H1 (cell line): ENCODE results near the gene ICA1. TPM values are rescaled to one million over a fixed set of nuclear protein-coding genes. Genes with fewer than 3 reads are reported as not detected.

Experiments used
- CTCF ChIA-PET: fragments of 300-600 bp; sonication (Branson Sonifier 250); formaldehyde crosslinking; loops from one replicate; lab custom pipeline; 2021; ENCODE audit not compliant: partially characterized antibody; lab: Charles Lee
- POLR2A ChIA-PET: fragments of 300-600 bp; sonication (Branson Sonifier 250); formaldehyde crosslinking; loops from one replicate; lab custom pipeline; 2021; ENCODE audit warnings: inconsistent platforms; ENCODE audit not compliant: partially characterized antibody; lab: Charles Lee
- DNase-seq, 2 experiments: peaks; one replicate each; pipeline versions ENCODE4 v3.0.0 to v3.0.0-alpha.2; 2010 to 2022; ENCODE audit warnings: low spot score in 2 of 2, low read depth in 1 of 2, mixed read lengths in 1 of 2
- FAIRE-seq: peaks from 2 replicates; lab custom pipeline; 2011; peaks lifted over from hg19 to GRCh38; lab: Jason Lieb, UNC
- H2AFZ ChIP-seq: 2 replicates; pipeline ENCODE4 v1.8.1; 2012; ENCODE audit warnings: low read length, inconsistent platforms
- H2AK5ac ChIP-seq: 2 replicates; pipeline ENCODE4 v1.6.1; 2013; ENCODE audit warnings: low read depth, low read length
- H2BK120ac ChIP-seq: replicated peaks from 2 replicates; pipeline ENCODE3; 2013; ENCODE audit warnings: low read depth, low read length, inconsistent platforms
- H2BK12ac ChIP-seq: 2 replicates; pipeline ENCODE4 v1.6.1; 2013; ENCODE audit warnings: low read depth, low read length
- H2BK15ac ChIP-seq: 2 replicates; pipeline ENCODE4 v1.6.1; 2013; ENCODE audit warnings: low read length
- H2BK20ac ChIP-seq: 2 replicates; pipeline ENCODE4 v1.6.1; 2013; ENCODE audit warnings: low read length
- H2BK5ac ChIP-seq: 2 replicates; pipeline ENCODE4 v1.6.1; 2013; ENCODE audit warnings: low read depth, low read length
- H3K14ac ChIP-seq: 2 replicates; pipeline ENCODE4 v1.6.1; 2013; ENCODE audit warnings: inconsistent platforms; ENCODE audit not compliant: insufficient read length
- H3K18ac ChIP-seq: 2 replicates; pipeline ENCODE4 v1.6.1; 2013; ENCODE audit warnings: low read length; ENCODE audit errors: extremely low read depth
- H3K23ac ChIP-seq: 2 replicates; pipeline ENCODE4 v1.6.1; 2013; ENCODE audit warnings: inconsistent platforms; ENCODE audit not compliant: insufficient read length
- H3K23me2 ChIP-seq: 2 replicates; pipeline ENCODE4 v1.6.1; 2013; ENCODE audit warnings: low read depth, low read length
- H3K27ac ChIP-seq: 2 replicates; pipeline ENCODE4 v1.6.1; 2011; ENCODE audit warnings: low read depth, low read length, inconsistent platforms
- H3K27me3 ChIP-seq, 4 experiments: replicated peaks in 1 of 4; 1 replicate in 1 of 4; 2 replicates in 3 of 4; pipeline versions ENCODE4 v1.6.1 to v1.8.1; 2011 to 2013; ENCODE audit warnings: low read length in 3 of 4, mild to moderate bottlenecking in 3 of 4, inconsistent platforms in 2 of 4, mixed read lengths in 2 of 4, moderate library complexity in 1 of 4; ENCODE audit not compliant: control insufficient read depth in 3 of 4, insufficient read depth in 3 of 4; ENCODE audit errors: extremely low read depth in 1 of 4
- H3K36me3 ChIP-seq, 4 experiments: 2 replicates each; pipeline versions ENCODE4 v1.6.1 to v1.8.1; 2011 to 2013; ENCODE audit warnings: mild to moderate bottlenecking in 4 of 4, low read length in 3 of 4, moderate library complexity in 2 of 4, control low read depth in 1 of 4, inconsistent platforms in 1 of 4; ENCODE audit not compliant: insufficient read depth in 4 of 4, control insufficient read depth in 2 of 4
- H3K4ac ChIP-seq: replicated peaks from 2 replicates; pipeline ENCODE3; 2013; ENCODE audit warnings: low read length, low read depth, mixed read lengths, inconsistent platforms; ENCODE audit not compliant: insufficient read length
- H3K4me1 ChIP-seq, 4 experiments: replicated peaks in 1 of 4; 1 replicate in 1 of 4; 2 replicates in 3 of 4; pipeline versions ENCODE4 v1.6.1 to v1.8.1; 2011 to 2013; ENCODE audit warnings: low read length in 3 of 4, inconsistent platforms in 2 of 4, mixed read lengths in 1 of 4; ENCODE audit not compliant: insufficient read depth in 4 of 4, control insufficient read depth in 3 of 4
- H3K4me2 ChIP-seq, 2 experiments: 2 replicates each; pipeline versions ENCODE4 v1.6.1 to v1.8.1; 2011 to 2013; ENCODE audit warnings: low read depth in 2 of 2, low read length in 2 of 2, control low read depth in 1 of 2, inconsistent platforms in 1 of 2, mild to moderate bottlenecking in 1 of 2; ENCODE audit not compliant: insufficient read depth in 1 of 2
- H3K4me3 ChIP-seq, 4 experiments: fragments of 200-600, 300-600 bp in 1 of 4; sonication (generic), shearing (Covaris generic), sonication (Bioruptor Twin) in 1 of 4; 2 replicates each; pipeline versions ENCODE4 v1.5.1 to v1.8.1; 2011 to 2016; ENCODE audit warnings: low read length in 4 of 4, low read depth in 3 of 4, control low read depth in 2 of 4, inconsistent platforms in 2 of 4, mild to moderate bottlenecking in 2 of 4, mixed read lengths in 1 of 4, moderate library complexity in 1 of 4; ENCODE audit not compliant: insufficient read depth in 2 of 4; ENCODE audit errors: extremely low read depth in 1 of 4
- H3K56ac ChIP-seq: replicated peaks from 2 replicates; pipeline ENCODE3; 2013; ENCODE audit warnings: low read depth, mild to moderate bottlenecking, mixed read lengths, low read length, inconsistent platforms; ENCODE audit not compliant: insufficient read length
- H3K79me1 ChIP-seq: 2 replicates; pipeline ENCODE4 v1.6.1; 2013; ENCODE audit warnings: low read depth, low read length, control low read depth
- H3K79me2 ChIP-seq, 2 experiments: 2 replicates each; pipeline versions ENCODE4 v1.6.1 to v1.8.1; 2012 to 2013; ENCODE audit warnings: low read length in 2 of 2, mild to moderate bottlenecking in 2 of 2, inconsistent platforms in 1 of 2; ENCODE audit not compliant: insufficient read depth in 2 of 2, control insufficient read depth in 1 of 2
- H3K9ac ChIP-seq, 4 experiments: replicated peaks in 1 of 4; 1 replicate in 1 of 4; 2 replicates in 3 of 4; pipeline versions ENCODE4 v1.6.1 to v1.8.1; 2011 to 2013; ENCODE audit warnings: low read depth in 3 of 4, low read length in 3 of 4, control low read depth in 2 of 4, mild to moderate bottlenecking in 2 of 4, moderate library complexity in 2 of 4, inconsistent platforms in 1 of 4; ENCODE audit errors: extremely low read depth in 1 of 4
- H3K9me3 ChIP-seq, 2 experiments: 2 replicates each; pipeline versions ENCODE4 v1.6.1 to v1.8.1; 2012 to 2013; ENCODE audit warnings: mild to moderate bottlenecking in 2 of 2, moderate library complexity in 2 of 2, control low read depth in 1 of 2, inconsistent platforms in 1 of 2, low read depth in 1 of 2, low read length in 1 of 2, mixed read lengths in 1 of 2; ENCODE audit not compliant: insufficient read depth in 2 of 2
- H4K20me1 ChIP-seq, 2 experiments: replicated peaks in 1 of 2; 2 replicates each; pipeline versions ENCODE3 to v1.8.1; 2011 to 2013; ENCODE audit warnings: inconsistent platforms in 2 of 2, low read length in 2 of 2, mild to moderate bottlenecking in 1 of 2; ENCODE audit not compliant: insufficient read depth in 2 of 2, control insufficient read depth in 1 of 2
- H4K5ac ChIP-seq: 2 replicates; pipeline ENCODE4 v1.6.1; 2013; ENCODE audit warnings: low read length, low read depth, mixed read lengths, inconsistent platforms; ENCODE audit not compliant: insufficient read length
- H4K8ac ChIP-seq: 2 replicates; pipeline ENCODE4 v1.8.0; 2013; ENCODE audit warnings: mild to moderate bottlenecking, moderate library complexity, low read length, inconsistent platforms; ENCODE audit not compliant: insufficient read depth; ENCODE audit errors: extremely low read depth
- H4K91ac ChIP-seq: replicated peaks from 2 replicates; pipeline ENCODE3; 2013; ENCODE audit warnings: low read length, mixed read lengths, inconsistent platforms; ENCODE audit not compliant: insufficient read length
- EGR1 ChIP-seq: IDR thresholded peaks from 2 replicates; pipeline ENCODE4 v1.6.1; 2011; ENCODE audit warnings: low read depth, low read length, borderline replicate concordance
- EP300 ChIP-seq, 2 experiments: IDR thresholded peaks; 1 replicate in 1 of 2; 2 replicates in 1 of 2; pipeline ENCODE4 v1.6.1; 2011 to 2012; ENCODE audit warnings: low read depth in 2 of 2, low read length in 2 of 2, mild to moderate bottlenecking in 2 of 2, borderline replicate concordance in 1 of 2, inconsistent platforms in 1 of 2, moderate library complexity in 1 of 2
- FOSL1 ChIP-seq: IDR thresholded peaks from 2 replicates; pipeline ENCODE4 v1.6.1; 2011; ENCODE audit warnings: mild to moderate bottlenecking, low read depth, low read length, moderate library complexity; ENCODE audit not compliant: insufficient read depth
- GTF2F1 ChIP-seq: IDR thresholded peaks from 2 replicates; pipeline ENCODE4 v1.6.1; 2012; ENCODE audit warnings: low read depth, low read length, improper control_type of control experiment, borderline replicate concordance
- SP2 ChIP-seq: IDR thresholded peaks from 2 replicates; pipeline ENCODE4 v1.6.1; 2012; ENCODE audit warnings: mild to moderate bottlenecking, low read length, inconsistent platforms
- WGBS, 2 experiments: shearing (Covaris generic) in 1 of 2; methylation state at CpG; one replicate each; pipeline versions ENCODE4 v1.1.6 to v1.1.7; 2013 to 2015; ENCODE audit warnings: low lambda C conversion rate in 2 of 2, mixed read lengths in 2 of 2, inconsistent platforms in 1 of 2, low coverage in 1 of 2, missing lambda C conversion rate in 1 of 2; ENCODE audit not compliant: insufficient replicate concordance in 2 of 2, insufficient coverage in 1 of 2, insufficient read length in 1 of 2; ENCODE audit errors: extremely low coverage in 1 of 2, missing lambda C conversion rate in 1 of 2; 5-methylcytosine and 5-hydroxymethylcytosine counted together
- polyA plus RNA-seq, 7 experiments: library from polyadenylated mRNA; depleted of rRNA in 3 of 7; stranded (reverse) in 5 of 7; unstranded in 2 of 7; fragments of >200 nt in 5 of 7; fragments of 200-250 nt in 2 of 7; gene quantifications; 1 replicate in 5 of 7; 2 replicates in 1 of 7; 4 replicates in 1 of 7; pipeline versions ENCODE4 v1.2.1 to v1.2.3, GENCODE V29; 2011 to 2013; ENCODE audit warnings: missing spikeins in 2 of 7, mixed read lengths in 2 of 7
- total RNA-seq: library from RNA; stranded (reverse); fragmentation: NEBNext Ultra II Directional; extraction: Animal tissue kit (Norgen Biotek cat#: 25700); gene quantifications from 2 replicates; pipeline ENCODE4 v1.2.1, GENCODE V29; 2021
- TF ChIP-seq, protein P1 (sequence below): IDR thresholded peaks from 2 replicates; pipeline ENCODE4 v1.6.1; 2011; ENCODE audit warnings: low read length, improper control_type of control experiment

Gene ICA1
- total and polyA plus RNA-seq, 2 of the 8 experiments (the other 6 are each of a cell fraction or from before 2014, with no cell fraction given) = 14.9 to 37.1 TPM

DNA sequence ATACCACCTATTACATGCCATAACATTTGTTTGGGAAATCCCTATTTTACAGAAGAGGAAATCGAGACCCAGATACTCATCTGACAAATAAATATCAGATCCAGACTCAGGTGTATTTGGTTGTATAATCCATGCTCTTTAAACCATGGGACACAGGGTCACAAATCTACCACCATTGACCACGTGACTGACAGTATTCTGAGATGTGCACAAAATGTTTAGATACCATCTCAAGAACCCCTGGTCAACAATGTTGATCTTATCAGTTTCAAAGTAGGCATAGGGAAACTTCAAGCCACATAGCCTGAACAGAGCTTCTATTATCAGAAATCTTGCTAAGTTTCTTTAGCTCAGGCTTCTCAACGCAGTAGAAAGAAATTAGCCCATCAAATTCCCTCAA lies 93.6 kb downstream of the ICA1 start:
- Histone ChIP-seq H2BK20ac (no peak overlapping the region), H2BK12ac (no peak overlapping the region), H3K23ac (no peak overlapping the region), H3K79me1 (no peaks in the 10 kb centered on the region), H3K79me2 (no peaks in the 10 kb centered on the region), H3K23me2 (no peaks in the 10 kb centered on the region), H2AK5ac (no peak overlapping the region), H3K4ac (no peak overlapping the region), H4K5ac (no peak overlapping the region), H4K20me1 (no peaks in the 10 kb centered on the region), H3K14ac (no peak overlapping the region), H3K4me3 (no peak overlapping the region), H3K4me2 (no peak overlapping the region), H3K27ac (no peak overlapping the region), H2BK5ac (no peak overlapping the region), H2BK120ac (no peak overlapping the region), H4K8ac (no peak overlapping the region), H3K9ac (no peak overlapping the region), H3K36me3 (no peaks in the 10 kb centered on the region), H4K91ac (no peak overlapping the region), H2AFZ (no peak overlapping the region), H3K18ac (no peak overlapping the region), H3K9me3 (no peaks in the 10 kb centered on the region), H3K27me3 (no peaks in the 10 kb centered on the region), H3K56ac (no peak overlapping the region), H2BK15ac (no peak overlapping the region), H3K4me1 (no peaks in the 10 kb centered on the region)
- no peak for DNase-seq
- 92% methylated on average over 3 of the region's 3 CpGs; no CpG with 5 or more reads in 1 of the 2 experiments for WGBS, 2 experiments
- CTCF ChIA-PET = interaction anchor here (0.8 to 0.9 kb wide), 2 partner anchors 10 to 22 kb away, joined by 3 to 5 read pairs; no protein-coding TSS in a partner anchor
- POLR2A ChIA-PET = no interaction called here
- FAIRE-seq = no peak
- TF ChIP-seq EGR1 = no peak
- TF ChIP-seq GTF2F1 = no peak
- TF ChIP-seq, protein P1, sequence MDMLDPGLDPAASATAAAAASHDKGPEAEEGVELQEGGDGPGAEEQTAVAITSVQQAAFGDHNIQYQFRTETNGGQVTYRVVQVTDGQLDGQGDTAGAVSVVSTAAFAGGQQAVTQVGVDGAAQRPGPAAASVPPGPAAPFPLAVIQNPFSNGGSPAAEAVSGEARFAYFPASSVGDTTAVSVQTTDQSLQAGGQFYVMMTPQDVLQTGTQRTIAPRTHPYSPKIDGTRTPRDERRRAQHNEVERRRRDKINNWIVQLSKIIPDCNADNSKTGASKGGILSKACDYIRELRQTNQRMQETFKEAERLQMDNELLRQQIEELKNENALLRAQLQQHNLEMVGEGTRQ = no peak
- no peak for TF ChIP-seq FOSL1
- TF ChIP-seq EP300 (IDR thresholded peaks at IDR 0.05; ENCODE audit: borderline replicate concordance in 1 of 2, low read depth in 2 of 2, low read length in 2 of 2) = no peak
- TF ChIP-seq SP2 = no peak
